KOPT-K1 (cell line): ENCODE measurements around the gene GAPT.

ENCODE experiments used
- H3K27ac ChIP-seq: fragments of 200-600 bp; sonication (generic); 2 replicates; pipeline ENCODE4 v1.5.1; 2016; ENCODE audit warnings: antibody characterized with exemption, mild to moderate bottlenecking, low read depth, low read length; ENCODE audit not compliant: poor library complexity, severe bottlenecking
- H3K36me3 ChIP-seq: fragments of 200-600 bp; sonication (generic); 2 replicates; pipeline ENCODE4 v1.5.1; 2017; ENCODE audit warnings: antibody characterized with exemption, mild to moderate bottlenecking, low read length, moderate library complexity; ENCODE audit not compliant: insufficient read depth
- H3K9me3 ChIP-seq: fragments of 200-600 bp; sonication (generic); 2 replicates; pipeline ENCODE4 v1.5.1; 2017; ENCODE audit warnings: antibody characterized with exemption, low read length, mild to moderate bottlenecking; ENCODE audit not compliant: insufficient read depth, poor library complexity, severe bottlenecking

Gene GAPT

GRCh38 chr5:58458141-58458742 lies 33.0 kb upstream of the GAPT start:
- H3K27ac ChIP-seq: no peak overlapping the region
- H3K9me3 ChIP-seq: no peaks in the 10 kb centered on the region
- no peaks in the 10 kb centered on the region for H3K36me3 ChIP-seq

- H3K36me3 ChIP-seq: no peaks in the 10 kb centered on the region
Measured at GRCh38 chr5:58458743-58459145, 32.5 kb upstream of the GAPT start.

GRCh38 chr5:58459146-58460001 lies 31.9 kb upstream of the GAPT start:
- no peak overlapping the region for H3K27ac ChIP-seq
- H3K36me3 ChIP-seq: no peaks in the 10 kb centered on the region

More at GRCh38 chr5:58458743-58459145, 32.5 kb upstream of the GAPT start:
- Histone ChIP-seq H3K9me3 (no peaks in the 10 kb centered on the region), H3K27ac (no peak overlapping the region)

GRCh38 chr5:58460002-58460731 lies 31.1 kb upstream of the GAPT start, which contains the start of gene PLK2:
PLK2 (minus strand) TSS chr5:58460086; CDS start chr5:58459959, 127 bp downstream.
- H3K36me3 ChIP-seq: no peaks in the 10 kb centered on the region
- H3K9me3 ChIP-seq: no peaks in the 10 kb centered on the region
- H3K27ac ChIP-seq: no peak within 1 kb of the TSS

More at GRCh38 chr5:58459146-58460001, 31.9 kb upstream of the GAPT start:
- no peaks in the 10 kb centered on the region for H3K9me3 ChIP-seq

- H3K36me3 ChIP-seq: no peaks in the 10 kb centered on the region
- H3K9me3 ChIP-seq: no peaks in the 10 kb centered on the region
- no peak overlapping the region for H3K27ac ChIP-seq
Measured at GRCh38 chr5:58460732-58461286, 30.4 kb upstream of the GAPT start.

GRCh38 chr5:58462154-58462553 lies 29.1 kb upstream of the GAPT start:
- Histone ChIP-seq H3K36me3 (no peaks in the 10 kb centered on the region), H3K27ac (no peak overlapping the region), H3K9me3 (no peaks in the 10 kb centered on the region)

GRCh38 chr5:58462623-58463230 lies 28.5 kb upstream of the GAPT start:
- no peak overlapping the region for H3K27ac ChIP-seq
- H3K9me3 ChIP-seq: no peaks in the 10 kb centered on the region
- H3K36me3 ChIP-seq: no peaks in the 10 kb centered on the region

- no peaks in the 10 kb centered on the region for H3K9me3 ChIP-seq
- no peak overlapping the region for H3K27ac ChIP-seq
- no peaks in the 10 kb centered on the region for H3K36me3 ChIP-seq
Measured at GRCh38 chr5:58466939-58467338, 24.3 kb upstream of the GAPT start.

GRCh38 chr5:58469896-58470295 lies 21.3 kb upstream of the GAPT start:
- Histone ChIP-seq H3K27ac (no peak overlapping the region), H3K9me3 (no peaks in the 10 kb centered on the region), H3K36me3 (no peaks in the 10 kb centered on the region)

- Histone ChIP-seq H3K36me3 (no peaks in the 10 kb centered on the region), H3K9me3 (peaks cover 11% of the 10 kb centered on the region), H3K27ac (no peak overlapping the region)
Measured at GRCh38 chr5:58475404-58475803, 15.8 kb upstream of the GAPT start.

GRCh38 chr5:58477760-58478376 lies 13.4 kb upstream of the GAPT start:
- Histone ChIP-seq H3K27ac (no peak overlapping the region), H3K9me3 (peaks cover 11% of the 10 kb centered on the region), H3K36me3 (no peaks in the 10 kb centered on the region)

GRCh38 chr5:58481066-58481676 lies 10.1 kb upstream of the GAPT start:
- no peaks in the 10 kb centered on the region for H3K36me3 ChIP-seq
- H3K27ac ChIP-seq: no peak overlapping the region
- no peaks in the 10 kb centered on the region for H3K9me3 ChIP-seq

- Histone ChIP-seq H3K9me3 (no peaks in the 10 kb centered on the region), H3K27ac (no peak overlapping the region), H3K36me3 (no peaks in the 10 kb centered on the region)
Measured at GRCh38 chr5:58481828-58482227, 9.4 kb upstream of the GAPT start.

GRCh38 chr5:58482536-58482935 lies 8.7 kb upstream of the GAPT start:
- Histone ChIP-seq H3K9me3 (no peaks in the 10 kb centered on the region), H3K36me3 (no peaks in the 10 kb centered on the region), H3K27ac (no peak overlapping the region)
